Hepatocyte (in vitro differentiated cells): Measurements from ENCODE around the gene MINDY3. TPM values are rescaled to one million over a fixed set of nuclear protein-coding genes. Genes with fewer than 3 reads are reported as not detected.
A peak's percentile ranks its signal among the peaks of the same experiment; 100 is the strongest.
"Not testable (repeated sequence)": the region's sequence is repeated elsewhere in the genome, so short reads cannot be mapped to it uniquely, and the experiment has no call there.

Experiments used
- DNase-seq: peaks from one replicate; pipeline ENCODE4 v3.0.0-alpha.2; 2016; ENCODE audit warnings: low spot score
- H2AFZ ChIP-seq: fragments of 200-600 bp; sonication (generic); 2 replicates; pipeline ENCODE4 v1.6.0; 2016; ENCODE audit warnings: antibody characterized with exemption, mild to moderate bottlenecking
- H3K27ac ChIP-seq: fragments of 200-600 bp; sonication (generic); 2 replicates; pipeline ENCODE4 v1.5.1; 2016; ENCODE audit warnings: mild to moderate bottlenecking
- H3K27me3 ChIP-seq: fragments of 200-600 bp; sonication (generic); 2 replicates; pipeline ENCODE4 v1.6.1; 2016
- H3K36me3 ChIP-seq: fragments of 200-600 bp; sonication (generic); replicated peaks from 2 replicates; pipeline ENCODE4 v1.5.1; 2016; ENCODE audit warnings: low read depth; ENCODE audit not compliant: insufficient read depth
- H3K4me1 ChIP-seq: fragments of 200-600 bp; sonication (generic); 2 replicates; pipeline ENCODE4 v1.5.1; 2016; ENCODE audit warnings: mild to moderate bottlenecking, moderate library complexity; ENCODE audit not compliant: insufficient read depth
- H3K4me2 ChIP-seq: fragments of 200-600 bp; sonication (generic); 2 replicates; pipeline ENCODE4 v1.6.0; 2016
- H3K4me3 ChIP-seq: fragments of 200-600 bp; sonication (generic); 2 replicates; pipeline ENCODE4 v1.5.1; 2016; ENCODE audit warnings: mild to moderate bottlenecking
- H3K79me2 ChIP-seq: fragments of 200-600 bp; sonication (generic); 2 replicates; pipeline ENCODE4 v1.6.0; 2017; ENCODE audit warnings: mild to moderate bottlenecking
- H3K9me2 ChIP-seq: fragments of 200-600 bp; sonication (generic); replicated peaks from 2 replicates; pipeline ENCODE4 v1.6.0; 2017; ENCODE audit warnings: mild to moderate bottlenecking; ENCODE audit not compliant: insufficient read depth
- H3K9me3 ChIP-seq: fragments of 200-600 bp; sonication (generic); 2 replicates; pipeline ENCODE4 v1.5.1; 2016; ENCODE audit warnings: low read depth, mild to moderate bottlenecking
- H4K20me1 ChIP-seq: fragments of 200-600 bp; sonication (generic); 2 replicates; pipeline ENCODE4 v1.6.0; 2016; ENCODE audit warnings: mild to moderate bottlenecking; ENCODE audit not compliant: insufficient read depth, poor library complexity, severe bottlenecking
- CTCF ChIP-seq: fragments of 200-600 bp; sonication (generic); IDR thresholded peaks from 2 replicates; pipeline ENCODE4 v1.5.1; 2016; ENCODE audit warnings: antibody characterized with exemption, mild to moderate bottlenecking; ENCODE audit not compliant: poor library complexity
- EZH2 ChIP-seq: fragments of 200-600 bp; sonication (generic); IDR thresholded peaks from 2 replicates; pipeline ENCODE4 v1.6.1; 2016; ENCODE audit warnings: antibody characterized with exemption, mild to moderate bottlenecking, borderline replicate concordance
- EZH2phosphoT487 ChIP-seq: fragments of 200-600 bp; sonication (generic); IDR thresholded peaks from one replicate; pipeline ENCODE4 v1.6.1; 2018; ENCODE audit warnings: antibody characterized with exemption, mild to moderate bottlenecking, low read depth, moderate library complexity; ENCODE audit not compliant: unreplicated experiment, severe bottlenecking
- WGBS: methylation state at CpG from one replicate; pipeline ENCODE4 v1.1.6; 2016; ENCODE audit warnings: low lambda C conversion rate; ENCODE audit errors: missing lambda C conversion rate; 5-methylcytosine and 5-hydroxymethylcytosine counted together
- polyA plus RNA-seq: library from polyadenylated mRNA; unstranded; fragments of >200 nt; fragmentation: Nextera tagmentation; extraction: Ambion mirVana; gene quantifications from 2 replicates; pipeline ENCODE4 v1.2.1, GENCODE V29; 2016
- total RNA-seq: library from RNA; depleted of rRNA; stranded (reverse); fragments of >200 nt; gene quantifications from 2 replicates; pipeline ENCODE4 v1.2.3, GENCODE V29; 2014

The MINDY3 gene
- total and polyA plus RNA-seq, 2 experiments from 2014 or later = 16.5 to 37.6 TPM

GRCh38 chr10:15856328-15857015, 3.8 kb downstream of the MINDY3 start:
- Histone ChIP-seq H4K20me1 (no peaks in the 10 kb centered on the region), H3K79me2 (peaks cover 79% of the 10 kb centered on the region), H3K27ac (peak overlapping the region; percentile 45), H3K9me3 (no peaks in the 10 kb centered on the region), H3K36me3 (no peaks in the 10 kb centered on the region), H3K4me3 (no peak overlapping the region), H2AFZ (no peak overlapping the region), H3K9me2 (no peaks in the 10 kb centered on the region), H3K4me2 (peak overlapping the region; percentile 73), H3K4me1 (peaks cover 29% of the 10 kb centered on the region), H3K27me3 (no peaks in the 10 kb centered on the region)
- no peak for TF ChIP-seq EZH2
- no peak for TF ChIP-seq EZH2phosphoT487
- no peak for TF ChIP-seq CTCF
- 84% methylated on average over 4 of the region's 4 CpGs for WGBS
- peak; percentile 14 for DNase-seq

DNA sequence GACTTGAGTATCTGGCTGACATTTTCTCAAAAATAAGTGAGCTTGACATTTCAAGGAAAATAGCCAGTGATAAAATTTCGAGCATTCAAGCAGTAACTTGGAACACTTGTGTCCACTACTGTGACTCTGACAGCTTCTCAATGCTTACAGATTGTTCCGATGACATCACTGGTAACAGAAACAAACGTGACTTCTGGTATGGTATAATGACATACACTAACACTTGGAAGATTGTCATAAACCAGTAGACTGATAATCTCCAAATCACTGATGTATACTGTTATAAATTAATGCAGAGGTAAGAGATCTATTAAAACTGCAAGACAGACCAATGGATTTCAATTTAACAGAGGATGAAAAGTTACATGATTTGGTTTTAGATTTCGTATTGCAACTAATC, 6.5 kb downstream of the MINDY3 start:
- 95% methylated on average over 4 of the region's 4 CpGs for WGBS
- TF ChIP-seq EZH2phosphoT487 (no peak), CTCF (no peak), EZH2 (no peak)

DNA sequence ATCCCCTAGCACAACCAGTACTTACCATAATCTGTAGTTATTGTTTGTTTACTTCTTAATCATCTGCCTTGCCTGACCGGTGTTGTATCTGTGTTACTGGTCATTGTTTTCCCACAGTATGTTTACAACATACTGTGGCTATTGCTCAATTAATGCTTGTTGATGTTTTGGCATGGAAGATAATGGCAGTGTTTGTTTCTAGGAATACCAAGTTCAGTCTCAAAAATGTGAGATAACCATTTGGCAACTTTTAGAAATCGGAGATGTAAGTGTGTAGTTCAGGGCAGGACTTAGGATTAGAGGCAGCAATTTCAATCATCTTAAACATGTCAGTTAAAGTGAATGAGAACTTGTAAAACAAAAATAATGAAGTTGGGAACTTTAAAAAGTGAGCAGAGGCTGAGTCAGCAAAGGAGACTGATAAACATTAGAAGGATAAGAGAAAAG, 8.2 kb downstream of the MINDY3 start:
- H3K4me1 ChIP-seq = peaks cover 6% of the 10 kb centered on the region
- H3K79me2 ChIP-seq = peaks cover 84% of the 10 kb centered on the region

More for the DNA sequence above, 6.5 kb downstream of the MINDY3 start:
- Histone ChIP-seq H3K27me3 (no peaks in the 10 kb centered on the region), H3K27ac (no peak overlapping the region), H3K36me3 (no peaks in the 10 kb centered on the region), H3K4me2 (no peak overlapping the region), H3K79me2 (peaks cover 92% of the 10 kb centered on the region), H3K4me3 (no peak overlapping the region), H3K4me1 (peaks cover 22% of the 10 kb centered on the region), H3K9me3 (no peaks in the 10 kb centered on the region), H2AFZ (no peak overlapping the region), H4K20me1 (no peaks in the 10 kb centered on the region), H3K9me2 (no peaks in the 10 kb centered on the region)
- no peak for DNase-seq

GRCh38 chr10:15850337-15850978, 9.8 kb downstream of the MINDY3 start:
- not testable (repeated sequence) for H3K36me3 ChIP-seq, H3K4me3 ChIP-seq, H3K4me2 ChIP-seq, DNase-seq, H3K27ac ChIP-seq, H3K4me1 ChIP-seq, H3K27me3 ChIP-seq, H3K9me2 ChIP-seq, H3K9me3 ChIP-seq, H4K20me1 ChIP-seq, H2AFZ ChIP-seq
- H3K79me2 ChIP-seq = peaks cover 75% of the 10 kb centered on the region
- WGBS = 85% methylated on average over 9 of the region's 9 CpGs

More for the DNA sequence above, 8.2 kb downstream of the MINDY3 start:
- H3K4me2 ChIP-seq = no peak overlapping the region
- no peak overlapping the region for H2AFZ ChIP-seq
- H3K9me2 ChIP-seq = no peaks in the 10 kb centered on the region
- WGBS = 65% methylated on average over 2 of the region's 2 CpGs
- no peak overlapping the region for H3K27ac ChIP-seq
- H3K9me3 ChIP-seq = no peaks in the 10 kb centered on the region
- no peaks in the 10 kb centered on the region for H3K27me3 ChIP-seq
- TF ChIP-seq EZH2 (no peak), CTCF (no peak)
- no peak for DNase-seq
- no peaks in the 10 kb centered on the region for H3K36me3 ChIP-seq
- no peak overlapping the region for H3K4me3 ChIP-seq
- H4K20me1 ChIP-seq = no peaks in the 10 kb centered on the region
